ENCODE data around the gene JPH3. TPM values are rescaled to one million over a fixed set of nuclear protein-coding genes. Genes with fewer than 3 reads are reported as not detected.

The JPH3 gene
- polyA plus RNA-seq, 2 of the 4 experiments (the other 2 are of a cell fraction): 0.36 to 1.6 TPM

GRCh38 chr16:87555647-87556046, 46.7 kb upstream of the JPH3 start:
- no peak overlapping the region for H3K4me2 ChIP-seq
- TF ChIP-seq MYC (IDR thresholded peaks at IDR 0.05; ENCODE audit: borderline replicate concordance, low read length): no peak
- TF ChIP-seq SMC3 (IDR thresholded peaks at IDR 0.05): no peak
- TF ChIP-seq FOSB (CRISPR knock-in tag; IDR thresholded peaks at IDR 0.05): no peak
- TF ChIP-seq, protein P1, sequence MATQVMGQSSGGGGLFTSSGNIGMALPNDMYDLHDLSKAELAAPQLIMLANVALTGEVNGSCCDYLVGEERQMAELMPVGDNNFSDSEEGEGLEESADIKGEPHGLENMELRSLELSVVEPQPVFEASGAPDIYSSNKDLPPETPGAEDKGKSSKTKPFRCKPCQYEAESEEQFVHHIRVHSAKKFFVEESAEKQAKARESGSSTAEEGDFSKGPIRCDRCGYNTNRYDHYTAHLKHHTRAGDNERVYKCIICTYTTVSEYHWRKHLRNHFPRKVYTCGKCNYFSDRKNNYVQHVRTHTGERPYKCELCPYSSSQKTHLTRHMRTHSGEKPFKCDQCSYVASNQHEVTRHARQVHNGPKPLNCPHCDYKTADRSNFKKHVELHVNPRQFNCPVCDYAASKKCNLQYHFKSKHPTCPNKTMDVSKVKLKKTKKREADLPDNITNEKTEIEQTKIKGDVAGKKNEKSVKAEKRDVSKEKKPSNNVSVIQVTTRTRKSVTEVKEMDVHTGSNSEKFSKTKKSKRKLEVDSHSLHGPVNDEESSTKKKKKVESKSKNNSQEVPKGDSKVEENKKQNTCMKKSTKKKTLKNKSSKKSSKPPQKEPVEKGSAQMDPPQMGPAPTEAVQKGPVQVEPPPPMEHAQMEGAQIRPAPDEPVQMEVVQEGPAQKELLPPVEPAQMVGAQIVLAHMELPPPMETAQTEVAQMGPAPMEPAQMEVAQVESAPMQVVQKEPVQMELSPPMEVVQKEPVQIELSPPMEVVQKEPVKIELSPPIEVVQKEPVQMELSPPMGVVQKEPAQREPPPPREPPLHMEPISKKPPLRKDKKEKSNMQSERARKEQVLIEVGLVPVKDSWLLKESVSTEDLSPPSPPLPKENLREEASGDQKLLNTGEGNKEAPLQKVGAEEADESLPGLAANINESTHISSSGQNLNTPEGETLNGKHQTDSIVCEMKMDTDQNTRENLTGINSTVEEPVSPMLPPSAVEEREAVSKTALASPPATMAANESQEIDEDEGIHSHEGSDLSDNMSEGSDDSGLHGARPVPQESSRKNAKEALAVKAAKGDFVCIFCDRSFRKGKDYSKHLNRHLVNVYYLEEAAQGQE (IDR thresholded peaks at IDR 0.05): no peak
- no peak for TF ChIP-seq HDAC2 (IDR thresholded peaks at IDR 0.05)
- TF ChIP-seq HEYL (CRISPR knock-in tag; IDR thresholded peaks at IDR 0.05): no peak
- TF ChIP-seq BCL3 (IDR thresholded peaks at IDR 0.05): no peak
- TF ChIP-seq RNF2 (IDR thresholded peaks at IDR 0.05; ENCODE audit: borderline replicate concordance, low read depth): no peak
- no peak overlapping the region for H3K4me3 ChIP-seq
- WGBS (ENCODE audit: missing lambda C conversion rate): 83% methylated on average over 17 of the region's 17 CpGs
- FAIRE-seq (no peak), ATAC-seq (no peak), DNase-seq (ENCODE audit: low read depth in 1 of 2, low spot score in 1 of 2) (no peak)
- no peak overlapping the region for H3K27ac ChIP-seq
- ChIA-PET CTCF (interaction anchor here (1.4 to 3.7 kb wide), 2 partner anchors 16 to 80 kb away, joined by 4 to 24 read pairs; no protein-coding TSS in a partner anchor), POLR2A (no interaction called here)
- H3K9me3 ChIP-seq: no peaks in the 10 kb centered on the region
- no peaks in the 10 kb centered on the region for H3K4me1 ChIP-seq

DNA sequence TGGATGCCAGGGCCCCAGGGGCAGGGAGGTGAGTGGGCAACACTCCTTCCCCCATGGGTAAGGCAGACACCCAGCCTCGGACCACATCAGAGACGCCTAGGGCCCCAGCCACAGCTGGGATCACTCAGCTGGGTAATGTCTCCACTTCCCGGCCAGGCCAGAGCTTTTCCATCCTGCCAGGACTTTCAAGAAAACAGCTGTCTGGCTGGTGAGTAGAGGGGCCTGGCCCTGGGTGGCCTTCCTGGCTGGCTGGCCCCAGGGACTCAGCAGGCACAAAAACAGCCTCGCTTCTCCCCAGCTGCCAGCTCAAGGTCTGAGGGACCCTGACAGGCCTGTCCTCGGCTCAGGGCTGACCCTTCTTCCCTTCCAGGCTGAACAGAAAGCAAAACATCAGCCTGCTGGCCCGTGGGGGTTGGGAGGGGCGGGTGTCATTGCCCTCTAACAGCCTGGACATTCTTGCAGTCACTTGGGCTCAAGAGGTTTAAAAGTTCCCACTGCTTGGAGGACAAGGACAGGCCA, 45.3 kb upstream of the JPH3 start:
- POLR2A ChIA-PET: no interaction called here

More for the DNA sequence above, 45.3 kb upstream of the JPH3 start:
- ATAC-seq: no peak
- H3K4me1 ChIP-seq: no peaks in the 10 kb centered on the region
- peak overlapping the region in 1 of 2 experiments; percentile 35; a peak in 1 of 6 replicates for H3K27ac ChIP-seq
- FAIRE-seq: no peak
- CTCF ChIA-PET: interaction anchor here (0.9 to 3.7 kb wide), 4 partner anchors 10 to 96 kb away, joined by 3 to 24 read pairs (median 9); no protein-coding TSS in a partner anchor
- no peaks in the 10 kb centered on the region for H3K9me3 ChIP-seq
- H3K4me3 ChIP-seq: no peak overlapping the region
- no peak for DNase-seq (ENCODE audit: low read depth in 1 of 2, low spot score in 1 of 2)
- TF ChIP-seq POLR2AphosphoS2 (conservative IDR thresholded peaks at IDR 0.05; ENCODE audit: low read length) (no peak), NR3C1 (IDR thresholded peaks at IDR 0.05) (no peak), HEYL (CRISPR knock-in tag; IDR thresholded peaks at IDR 0.05) (no peak), TP53 (CRISPR knock-in tag; IDR thresholded peaks at IDR 0.05) (no peak), NPAS2 (CRISPR knock-in tag; IDR thresholded peaks at IDR 0.05; ENCODE audit: borderline replicate concordance) (no peak), EP300 (IDR thresholded peaks at IDR 0.05) (no peak), EHF (CRISPR knock-in tag; IDR thresholded peaks at IDR 0.05) (no peak), KDM1A (IDR thresholded peaks at IDR 0.05; ENCODE audit: low read depth) (no peak), ZNF302 (CRISPR knock-in tag; IDR thresholded peaks at IDR 0.05) (no peak), HDAC2 (IDR thresholded peaks at IDR 0.05) (no peak), EHMT2 (IDR thresholded peaks at IDR 0.05; ENCODE audit: low read depth) (no peak), SMC3 (IDR thresholded peaks at IDR 0.05) (no peak), ZSCAN20 (CRISPR knock-in tag; IDR thresholded peaks at IDR 0.05) (no peak), JUN (IDR thresholded peaks at IDR 0.05) (no peak), MYC (IDR thresholded peaks at IDR 0.05; ENCODE audit: borderline replicate concordance, low read length) (no peak), HOXB13 (CRISPR knock-in tag; IDR thresholded peaks at IDR 0.05; ENCODE audit: low read depth) (no peak), FOSL2 (IDR thresholded peaks at IDR 0.05) (no peak), FOSL2 (CRISPR knock-in tag; IDR thresholded peaks at IDR 0.05) (no peak), MAFK (IDR thresholded peaks at IDR 0.05; ENCODE audit: partially characterized antibody) (no peak)
- TF ChIP-seq, protein P2, sequence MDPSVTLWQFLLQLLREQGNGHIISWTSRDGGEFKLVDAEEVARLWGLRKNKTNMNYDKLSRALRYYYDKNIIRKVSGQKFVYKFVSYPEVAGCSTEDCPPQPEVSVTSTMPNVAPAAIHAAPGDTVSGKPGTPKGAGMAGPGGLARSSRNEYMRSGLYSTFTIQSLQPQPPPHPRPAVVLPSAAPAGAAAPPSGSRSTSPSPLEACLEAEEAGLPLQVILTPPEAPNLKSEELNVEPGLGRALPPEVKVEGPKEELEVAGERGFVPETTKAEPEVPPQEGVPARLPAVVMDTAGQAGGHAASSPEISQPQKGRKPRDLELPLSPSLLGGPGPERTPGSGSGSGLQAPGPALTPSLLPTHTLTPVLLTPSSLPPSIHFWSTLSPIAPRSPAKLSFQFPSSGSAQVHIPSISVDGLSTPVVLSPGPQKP (IDR thresholded peaks at IDR 0.05; ENCODE audit: low read depth, low read length): no peak
- TF ChIP-seq, protein P1 (IDR thresholded peaks at IDR 0.05): no peak
- no CpG with 5 or more reads among the region's 7 CpGs for WGBS (ENCODE audit: missing lambda C conversion rate)
- no peak overlapping the region for H3K4me2 ChIP-seq
